ENCODE results near the gene ZNF683. TPM values are rescaled to one million over a fixed set of nuclear protein-coding genes. Genes with fewer than 3 reads are reported as not detected.

Gene ZNF683
- total and polyA plus RNA-seq, 2 of the 4 experiments (the other 2 are of a cell fraction): not detected

- no peak overlapping the region for H4K5ac ChIP-seq (ENCODE audit: low read depth, low read length)
- no peak for ATAC-seq (ENCODE audit: low read depth)
- H3K9me1 ChIP-seq (ENCODE audit: insufficient read depth, low read length): no peaks in the 10 kb centered on the region
- no peak for TF ChIP-seq MXI1 (IDR thresholded peaks at IDR 0.05; ENCODE audit: borderline replicate concordance, low read depth, low read length)
- TF ChIP-seq CHD1 (IDR thresholded peaks at IDR 0.05; ENCODE audit: low read depth, low read length): no peak
- no peak for TF ChIP-seq ELK1 (IDR thresholded peaks at IDR 0.05; ENCODE audit: borderline replicate concordance, low read depth, low read length)
- no peak for TF ChIP-seq MAZ (IDR thresholded peaks at IDR 0.05; ENCODE audit: borderline replicate concordance, low read depth, low read length)
- TF ChIP-seq RAD21 (IDR thresholded peaks at IDR 0.05; ENCODE audit: low read length): no peak
- TF ChIP-seq FOS (IDR thresholded peaks at IDR 0.05; ENCODE audit: low read depth, low read length): no peak
- no peak for TF ChIP-seq SMC3 (IDR thresholded peaks at IDR 0.05; ENCODE audit: low read depth, low read length)
- no peak for TF ChIP-seq CEBPB (IDR thresholded peaks at IDR 0.05; ENCODE audit: low read depth, low read length)
- TF ChIP-seq POLR2A (IDR thresholded peaks at IDR 0.05; ENCODE audit: low read depth, low read length): no peak
- TF ChIP-seq CTCF (conservative IDR thresholded peaks at IDR 0.05; ENCODE audit: low read depth, low read length): no peak
- no peak for TF ChIP-seq NFE2L2 (IDR thresholded peaks at IDR 0.05; ENCODE audit: low read depth, low read length)
- TF ChIP-seq BHLHE40 (IDR thresholded peaks at IDR 0.05; ENCODE audit: low read depth, low read length): no peak
- TF ChIP-seq USF2 (IDR thresholded peaks at IDR 0.05; ENCODE audit: low read depth, low read length): no peak
- no peak for TF ChIP-seq RFX5 (IDR thresholded peaks at IDR 0.05; ENCODE audit: low read depth, low read length)
- no peak for TF ChIP-seq MAFK (IDR thresholded peaks at IDR 0.05; ENCODE audit: low read depth, low read length)
- TF ChIP-seq RCOR1 (IDR thresholded peaks at IDR 0.05; ENCODE audit: insufficient replicate concordance, low read length): no peak
- no peak overlapping the region for H2AK5ac ChIP-seq (ENCODE audit: low read depth, low read length)
- no TSS peak for BruUV-seq (replicated peaks)
- intact Hi-C loops (cut with micrococcal nuclease): no loop called here
- H2BK120ac ChIP-seq (ENCODE audit: low read depth, low read length): no peak overlapping the region
- WGBS, 2 experiments (ENCODE audit: extremely low coverage in 2 of 2, insufficient read length in 1 of 2): 100% methylated on average over 2 of the region's 5 CpGs; no CpG with 5 or more reads in 1 of the 2 experiments
- H2BK15ac ChIP-seq (ENCODE audit: low read depth, low read length): no peak overlapping the region
- H3K56ac ChIP-seq (ENCODE audit: extremely low read depth, insufficient read depth, low read length): no peak overlapping the region
- CTCF ChIA-PET: no interaction called here
- H3K4ac ChIP-seq (ENCODE audit: low read depth, low read length): no peak overlapping the region
- H3K14ac ChIP-seq (replicated peaks; ENCODE audit: low read depth, low read length): no peak overlapping the region
- H3K4me2 ChIP-seq (ENCODE audit: low read depth, low read length): no peak overlapping the region
- H3K79me1 ChIP-seq (ENCODE audit: low read depth in 1 of 2, low read length in 2 of 2): no peaks in the 10 kb centered on the region
- H3K4me3 ChIP-seq (ENCODE audit: insufficient read depth, low read depth, low read length): no peak overlapping the region
- no peaks in the 10 kb centered on the region for H4K20me1 ChIP-seq (ENCODE audit: insufficient read depth, low read length)
- H3K27ac ChIP-seq (ENCODE audit: insufficient read depth, low read length): no peak overlapping the region
- no peak overlapping the region for H4K8ac ChIP-seq (ENCODE audit: low read depth in 2 of 2, low read length in 2 of 2)
- dilution Hi-C loops (cut with HindIII; ENCODE audit: low sequenced_read_pairs, unreplicated experiment): no loop called here
- H3K9me3 ChIP-seq (ENCODE audit: control insufficient read depth, insufficient read depth, low read length): no peaks in the 10 kb centered on the region
- H2AK9ac ChIP-seq (replicated peaks; ENCODE audit: low read depth, low read length, poor library complexity): no peak overlapping the region
- no peak overlapping the region for H2BK20ac ChIP-seq (ENCODE audit: low read depth, low read length)
- H3K4me1 ChIP-seq (ENCODE audit: control insufficient read depth, insufficient read depth, low read length): no peaks in the 10 kb centered on the region
- H3K18ac ChIP-seq (ENCODE audit: low read depth, low read length): no peak overlapping the region
- H3K36me3 ChIP-seq (ENCODE audit: control insufficient read depth, insufficient read depth, low read length): no peaks in the 10 kb centered on the region
- H4K91ac ChIP-seq (ENCODE audit: insufficient read depth, low read depth, low read length): no peak overlapping the region
- POLR2A ChIA-PET (ENCODE audit: unreplicated experiment): no interaction called here
- in situ Hi-C loops (cut with MboI; ENCODE audit: low sequenced_read_pairs): no loop called here
- DNase-seq: no peak
- no peak overlapping the region for H3K23ac ChIP-seq (ENCODE audit: low read depth, low read length)
- H2AFZ ChIP-seq (replicated peaks; ENCODE audit: low read length, poor library complexity): no peak overlapping the region
- H3K27me3 ChIP-seq (ENCODE audit: control insufficient read depth, insufficient read depth, low read length): peaks cover 16% of the 10 kb centered on the region; the same call in 1 of the 2 replicates
- no peak overlapping the region for H3K9ac ChIP-seq (ENCODE audit: low read depth, low read length)
- H2BK5ac ChIP-seq (ENCODE audit: low read depth, low read length, poor library complexity, severe bottlenecking): no peak overlapping the region
Measured at GRCh38 chr1:26330276-26330675, 42.3 kb downstream of the ZNF683 start.
